Nucleus accumbens (tissue), 56 donors: ENCODE results near the gene GSX1.
A peak's percentile ranks its signal among the peaks of the same experiment; 100 is the strongest.
"Not testable (repeated sequence)": the region's sequence is repeated elsewhere in the genome, so short reads cannot be mapped to it uniquely, and the experiment has no call there.

ENCODE experiments used
- DNase-seq, 56 donors: peaks; one replicate each; lab custom pipeline; 2025; lab: John Stamatoyannopoulos, UW

The GSX1 gene

GRCh38 chr13:27793507-27794367 is 1.5 kb downstream of the GSX1 start:
- DNase-seq: peak in 1 of 56 donors; percentile 7

- DNase-seq: no peak
These were observed 2.0 kb downstream of the GSX1 start for GRCh38 chr13:27794368-27794691.

GRCh38 chr13:27794921-27795717 is 2.8 kb downstream of the GSX1 start:
- no peak for DNase-seq

- no peak for DNase-seq
These were observed 3.4 kb downstream of the GSX1 start for GRCh38 chr13:27795718-27796019.

- no peak for DNase-seq
These were observed 4.4 kb downstream of the GSX1 start for GRCh38 chr13:27796544-27797227.

GRCh38 chr13:27797228-27797624 is 4.9 kb downstream of the GSX1 start:
- DNase-seq: peak in 1 of 56 donors; percentile 9

- no peak for DNase-seq
These were observed 14.6 kb downstream of the GSX1 start for GRCh38 chr13:27806744-27807387.

GRCh38 chr13:27808851-27809550 is 16.7 kb downstream of the GSX1 start:
- no peak for DNase-seq

- no peak for DNase-seq
These were observed 17.7 kb downstream of the GSX1 start for GRCh38 chr13:27810009-27810408.

- DNase-seq: no peak
These were observed 18.2 kb downstream of the GSX1 start for GRCh38 chr13:27810461-27810860.

- DNase-seq: no peak
These were observed 21.5 kb downstream of the GSX1 start for GRCh38 chr13:27813826-27814225.

- DNase-seq: not testable (repeated sequence)
These were observed 25.5 kb downstream of the GSX1 start for GRCh38 chr13:27817832-27818231.

GRCh38 chr13:27820524-27821482 is 28.5 kb downstream of the GSX1 start:
- DNase-seq: no peak

- no peak for DNase-seq
These were observed 29.3 kb downstream of the GSX1 start for GRCh38 chr13:27821566-27821965.

- no peak for DNase-seq
These were observed 30.1 kb downstream of the GSX1 start for GRCh38 chr13:27822258-27822872.

GRCh38 chr13:27822873-27823311 is 30.6 kb downstream of the GSX1 start:
- no peak for DNase-seq

GRCh38 chr13:27824121-27824520 is 31.8 kb downstream of the GSX1 start:
- no peak for DNase-seq

- DNase-seq: no peak
These were observed 32.8 kb downstream of the GSX1 start for GRCh38 chr13:27825072-27825471.
